ENCODE data around the gene SRGAP1.

Gene SRGAP1

GRCh38 chr12:63977441-63977840 lies 132.9 kb downstream of the SRGAP1 start:
- DNase-seq = no peak

DNA sequence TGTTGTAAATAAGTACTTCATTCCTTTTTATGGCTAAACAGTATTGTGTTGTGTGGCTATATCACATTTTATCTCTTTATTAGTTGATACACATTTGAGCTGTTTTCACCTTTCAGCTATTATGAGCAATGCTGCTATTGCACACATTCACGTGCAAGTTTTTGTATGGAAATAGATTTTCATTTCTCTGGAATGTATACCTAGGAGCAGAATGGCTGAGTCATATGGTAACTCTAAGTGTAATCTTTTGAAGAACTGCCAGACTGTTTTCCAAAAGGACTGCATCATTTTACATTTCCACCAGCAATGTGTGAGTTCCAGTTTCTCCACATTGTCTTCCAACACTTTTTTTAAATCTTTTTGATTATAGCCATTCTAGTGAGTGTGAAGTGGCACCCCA lies 134.0 kb downstream of the SRGAP1 start:
- DNase-seq = no peak

DNA sequence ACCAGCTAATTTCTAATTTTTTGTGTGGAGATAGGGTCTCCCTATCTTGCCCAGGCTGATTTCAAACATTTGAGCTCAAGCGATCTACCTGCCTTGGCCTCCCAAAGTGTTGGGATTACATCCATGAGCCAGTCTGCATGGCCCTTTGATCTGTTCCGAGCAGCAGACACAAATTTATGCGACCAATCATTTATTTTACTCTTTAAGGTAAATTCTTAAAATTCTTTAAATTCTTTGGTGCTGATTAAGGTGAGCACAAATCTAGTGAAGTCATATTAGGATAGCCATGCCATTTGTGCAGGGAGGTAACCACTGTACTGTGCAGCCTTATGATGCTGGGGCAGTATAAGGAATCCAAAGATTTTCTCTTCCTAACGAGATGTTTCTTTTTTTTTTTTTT lies 135.7 kb downstream of the SRGAP1 start:
- DNase-seq = no peak

DNA sequence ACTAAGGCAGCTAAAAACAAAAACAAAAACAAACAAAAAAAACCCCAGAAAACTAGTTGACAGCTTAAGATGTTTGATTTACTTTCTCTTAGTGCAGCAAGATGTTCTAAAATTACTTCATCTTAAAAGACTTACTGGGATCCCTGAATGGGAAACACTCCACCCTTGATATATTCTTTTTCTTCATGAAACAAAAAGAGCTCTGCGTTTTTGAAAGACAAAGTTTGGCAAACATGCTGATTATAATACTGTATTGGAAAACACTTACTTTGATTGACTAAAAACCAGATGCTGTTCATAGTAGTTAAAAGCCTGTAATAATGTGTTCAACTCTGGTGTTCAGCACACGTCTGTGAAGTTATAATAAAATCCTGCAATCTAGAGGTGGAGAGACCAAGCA lies 136.8 kb downstream of the SRGAP1 start:
- no peak for DNase-seq

- DNase-seq = no peak
Measured at GRCh38 chr12:63982604-63983295, 138.2 kb downstream of the SRGAP1 start.

DNA sequence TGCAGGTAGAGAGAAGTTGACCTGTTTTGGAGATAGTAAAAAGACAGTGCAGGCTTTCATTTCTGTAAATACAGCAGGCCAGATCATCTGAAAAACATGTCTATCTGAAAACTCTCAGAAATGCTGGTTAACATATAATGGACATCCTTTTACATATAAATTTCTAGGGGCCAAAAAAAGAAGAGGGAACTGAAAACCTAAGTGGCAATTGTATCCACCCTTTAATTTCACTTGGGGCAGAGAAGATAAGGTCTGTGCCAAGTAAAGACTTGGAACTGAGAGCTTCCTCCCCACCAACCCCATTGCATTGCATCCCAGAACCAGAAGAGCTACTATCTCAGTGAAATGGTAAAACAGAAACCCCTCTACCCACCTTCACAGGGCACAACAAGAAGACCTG lies 141.0 kb downstream of the SRGAP1 start:
- DNase-seq = no peak

DNA sequence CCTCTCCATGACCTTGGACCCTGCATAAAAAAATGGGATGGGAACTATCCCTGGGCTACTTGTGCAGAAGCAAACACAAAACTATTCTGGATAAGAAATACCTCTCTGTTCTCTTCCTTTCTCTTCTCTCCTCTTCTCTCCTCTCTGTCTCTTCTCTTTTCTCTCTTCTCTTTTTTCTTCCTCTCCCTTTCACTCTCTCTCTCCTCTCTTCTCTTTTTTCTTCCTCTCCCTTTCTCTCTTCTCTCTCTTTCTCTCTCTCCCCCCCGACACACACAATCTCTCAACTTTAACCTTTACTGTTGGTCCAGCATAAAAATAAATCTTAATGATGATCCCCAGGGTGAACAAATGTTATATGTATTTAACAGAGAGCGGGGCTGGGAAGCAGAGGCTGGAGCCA lies 141.4 kb downstream of the SRGAP1 start:
- no peak for DNase-seq

DNA sequence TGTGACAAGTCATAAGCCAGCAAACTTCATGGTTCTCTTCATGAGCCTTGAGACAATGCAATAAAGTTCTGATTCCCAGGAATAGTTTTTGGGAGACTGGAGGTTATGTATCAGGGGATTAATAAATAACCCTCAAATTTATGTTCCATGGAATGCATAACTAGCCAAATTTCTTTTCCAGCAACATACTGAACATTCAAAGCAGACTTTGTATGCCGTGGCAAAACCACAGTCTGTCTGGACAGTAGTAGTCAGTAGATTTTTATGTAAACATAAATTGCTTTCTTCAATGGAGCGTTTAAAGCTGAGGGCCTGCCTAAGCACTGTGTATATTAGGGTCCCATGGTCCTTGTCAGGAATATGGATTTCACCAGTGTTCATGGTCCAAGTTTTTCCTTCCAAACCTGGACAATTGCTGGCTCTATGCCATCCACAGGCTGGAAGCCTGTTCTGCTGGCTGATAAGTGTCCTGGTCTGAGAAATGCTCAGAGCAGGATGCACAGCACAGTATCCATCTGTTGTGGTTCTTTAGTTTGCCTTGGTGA lies 144.9 kb downstream of the SRGAP1 start:
- no peak for DNase-seq

GRCh38 chr12:63990828-63991547 lies 146.5 kb downstream of the SRGAP1 start:
- no peak for DNase-seq

DNA sequence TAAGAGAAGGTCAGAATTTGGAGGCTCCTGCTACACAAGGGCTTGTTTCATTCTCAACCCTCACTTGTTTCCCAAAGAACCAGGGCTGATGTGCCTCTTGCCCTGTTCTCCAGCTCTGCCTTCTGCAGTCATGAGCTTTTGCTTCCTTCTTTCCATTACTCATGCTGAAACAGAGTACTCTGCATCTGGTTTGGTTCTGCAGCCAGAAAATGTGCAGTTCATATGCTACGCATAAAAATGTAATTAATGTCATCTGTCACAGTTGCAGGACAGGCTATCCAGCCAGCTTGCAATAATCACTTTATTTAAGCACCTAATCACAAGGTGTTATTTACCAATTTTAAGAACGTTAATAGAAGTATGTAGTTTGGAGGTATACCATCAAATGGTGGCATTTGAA lies 150.2 kb downstream of the SRGAP1 start:
- DNase-seq = no peak

- DNase-seq = no peak
Measured at GRCh38 chr12:63995512-63995911, 151.0 kb downstream of the SRGAP1 start.

DNA sequence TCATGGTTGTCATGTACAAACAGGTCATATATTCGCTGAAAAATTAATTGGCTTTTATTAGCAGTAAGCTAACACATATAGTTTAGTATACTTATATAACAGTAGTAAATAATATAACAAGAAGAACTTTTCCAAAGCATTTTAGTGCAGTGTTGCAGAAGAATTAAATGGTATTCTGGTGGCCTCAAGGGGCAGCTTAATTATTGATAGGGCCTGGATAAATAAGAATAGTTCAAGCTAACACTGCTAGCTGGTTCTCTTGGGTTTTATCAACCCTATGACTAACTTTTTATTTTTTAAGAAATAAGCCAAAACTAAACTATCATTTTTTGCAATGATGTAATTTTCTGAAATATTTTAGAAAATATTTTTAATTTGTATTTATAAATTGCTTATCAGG lies 152.1 kb downstream of the SRGAP1 start:
- no peak for DNase-seq

DNA sequence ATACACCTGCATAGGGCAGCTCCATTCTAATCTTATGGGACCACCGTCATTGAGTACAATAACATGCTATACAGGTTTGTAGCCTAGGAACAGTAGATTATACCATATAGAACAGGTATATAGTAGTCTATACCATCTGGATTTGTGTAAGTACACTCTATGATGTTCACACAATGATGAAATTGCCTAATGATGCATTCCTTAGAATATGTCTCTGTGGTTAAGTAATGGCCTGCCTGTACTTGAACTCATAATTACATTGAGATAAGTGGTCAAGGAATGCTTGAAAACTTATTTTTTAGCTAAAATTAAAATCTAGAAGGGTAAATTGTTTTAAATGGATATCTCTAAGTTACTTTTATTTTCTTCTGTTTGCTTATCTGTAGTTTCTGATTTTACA lies 152.7 kb downstream of the SRGAP1 start:
- DNase-seq = no peak

GRCh38 chr12:63998584-63998983 lies 154.1 kb downstream of the SRGAP1 start:
- DNase-seq = no peak

- DNase-seq = no peak
Measured at GRCh38 chr12:63999853-64000252, 155.4 kb downstream of the SRGAP1 start.

- no peak for DNase-seq
Measured at GRCh38 chr12:64001439-64001838, 156.9 kb downstream of the SRGAP1 start.

DNA sequence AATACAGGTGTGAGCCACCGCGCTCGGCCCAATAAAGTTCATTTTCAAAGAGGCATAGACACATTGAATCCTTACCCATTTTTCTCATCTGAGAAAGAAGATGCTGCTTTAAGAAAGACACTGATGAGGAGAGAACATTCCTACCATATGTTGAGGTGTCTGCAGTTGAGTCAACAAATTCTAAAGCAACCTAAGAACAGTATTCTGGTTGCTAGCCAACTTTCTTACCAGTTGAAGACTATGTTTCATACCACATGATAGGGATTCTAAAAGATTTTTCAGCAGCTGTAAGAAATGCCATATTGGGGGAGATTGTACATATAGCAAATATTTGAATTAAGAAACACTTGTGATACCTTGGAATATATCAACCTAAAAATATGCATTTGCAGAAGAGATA lies 160.1 kb downstream of the SRGAP1 start:
- DNase-seq = no peak

DNA sequence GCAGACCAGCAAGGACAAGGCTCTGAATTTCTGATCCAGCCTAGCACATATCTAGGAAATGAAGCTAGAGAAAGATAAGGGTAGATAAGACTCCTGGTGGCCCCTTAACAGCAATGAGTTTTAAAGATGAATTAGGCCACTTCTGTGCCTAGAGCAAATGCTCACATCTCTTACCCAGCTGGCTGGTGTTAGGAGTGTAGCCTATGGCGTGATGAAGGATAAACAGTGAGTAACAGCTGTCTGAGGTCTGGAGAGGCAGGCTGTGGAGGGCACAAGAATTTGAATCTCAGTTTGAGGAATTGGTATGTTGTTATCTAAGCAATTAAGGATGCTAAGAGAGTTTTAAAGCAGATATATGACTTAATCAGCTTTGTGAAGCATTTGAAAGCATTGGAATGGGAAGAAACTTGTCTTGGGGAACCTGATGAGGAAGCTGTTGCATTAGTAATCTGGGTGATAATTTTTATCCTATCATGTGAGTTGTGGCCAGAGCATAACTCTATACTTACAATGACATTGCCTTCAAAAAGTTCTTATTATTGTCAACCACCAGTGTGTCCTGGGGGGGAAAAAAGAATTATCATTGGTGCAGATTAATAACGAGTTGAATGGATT lies 161.8 kb downstream of the SRGAP1 start:
- DNase-seq = no peak

- no peak for DNase-seq
Measured at GRCh38 chr12:64007853-64008252, 163.4 kb downstream of the SRGAP1 start.

GRCh38 chr12:64008596-64008995 lies 164.1 kb downstream of the SRGAP1 start:
- DNase-seq = no peak

GRCh38 chr12:64009321-64010068 lies 165.0 kb downstream of the SRGAP1 start:
- DNase-seq = no peak

DNA sequence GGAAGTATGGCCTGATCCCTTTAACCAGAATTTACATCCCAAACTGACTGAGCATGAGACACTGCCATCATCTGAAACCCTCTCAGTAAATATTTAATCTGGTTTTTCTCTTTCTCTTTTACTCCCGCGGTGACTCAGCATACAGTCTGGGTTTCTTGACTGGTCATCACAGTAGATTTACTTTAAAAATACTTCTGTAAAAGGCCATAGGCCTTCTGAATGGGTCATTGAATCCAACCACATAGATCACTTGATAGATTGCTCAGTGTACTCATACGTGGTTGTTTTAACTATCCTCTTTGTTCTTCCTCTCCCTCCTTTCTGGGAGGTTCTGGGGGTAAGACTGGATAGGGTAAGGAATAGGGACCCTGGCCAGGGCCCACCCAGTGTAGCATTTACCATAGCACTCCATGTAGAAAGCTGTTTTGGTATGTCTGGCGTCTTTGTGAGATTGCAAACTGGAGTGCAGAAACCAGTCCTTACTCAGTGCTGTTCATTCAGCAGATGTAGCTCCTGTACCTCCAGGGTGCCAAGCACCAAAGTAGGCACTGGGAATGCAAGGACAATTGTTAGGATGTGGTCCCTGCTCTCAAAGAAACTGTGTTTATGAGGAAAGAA lies 165.7 kb downstream of the SRGAP1 start:
- no peak for DNase-seq

GRCh38 chr12:64016521-64016920 lies 172.0 kb downstream of the SRGAP1 start:
- no peak for DNase-seq

Measured in NCI-H1436 treated with DMSO at 0.1 percent for 48 hours (cell line).